Ishikawa (cell line): ENCODE data around the gene C2CD4D.

Experiments
- EP300 ChIP-seq: IDR thresholded peaks from 2 replicates; pipeline ENCODE4 v1.6.1; 2012; ENCODE audit warnings: borderline replicate concordance
- TAF1 ChIP-seq: IDR thresholded peaks from 2 replicates; pipeline ENCODE4 v1.6.1; 2012; ENCODE audit warnings: low read depth, mild to moderate bottlenecking
- YY1 ChIP-seq: IDR thresholded peaks from 2 replicates; pipeline ENCODE4 v1.6.1; 2012; ENCODE audit warnings: low read depth

GRCh38 chr1:151841141-151841540 is 1.5 kb upstream of the C2CD4D start:
- TF ChIP-seq TAF1 (no peak), EP300 (no peak), YY1 (no peak)
